GM19324 (cell line): ENCODE measurements around the gene FYTTD1.
A peak's percentile ranks its signal among the peaks of the same experiment; 100 is the strongest.
"Not testable (repeated sequence)": the region's sequence is repeated elsewhere in the genome, so short reads cannot be mapped to it uniquely, and the experiment has no call there.

ENCODE experiments used
- ATAC-seq: cut with Tn5 transposase; IDR thresholded peaks from one replicate; pipeline ENCODE4 v1.9.1; 2021; ENCODE audit warnings: mild to moderate bottlenecking, moderate library complexity; ENCODE audit not compliant: unreplicated experiment, low FRiP score

FYTTD1 gene

GRCh38 chr3:197749601-197750395 is at the start of gene FYTTD1:
Gene FYTTD1, plus strand, starts transcription at chr3:197749883. Its CDS starts 89 bp downstream, at chr3:197749972.
- peak; percentile 89 for ATAC-seq

DNA sequence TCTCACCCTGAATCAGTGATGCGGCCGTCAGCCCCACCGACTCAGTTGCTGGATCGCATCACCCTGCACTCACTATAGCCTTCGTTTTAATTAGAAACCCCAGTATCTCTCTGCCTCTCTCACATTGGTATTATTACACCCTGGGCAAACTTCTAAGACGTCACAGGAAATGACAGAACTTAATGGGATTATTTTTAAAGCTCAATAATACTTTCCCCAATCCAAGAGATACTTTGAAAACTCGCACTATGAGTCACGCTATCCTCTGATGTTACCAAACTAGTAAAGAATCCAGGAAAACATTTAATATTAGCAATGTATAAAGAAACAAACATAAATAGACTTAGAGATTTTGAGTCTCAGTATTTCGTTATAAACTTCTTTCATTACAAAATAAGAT is 49.6 kb upstream of the FYTTD1 start:
- no peak for ATAC-seq

DNA sequence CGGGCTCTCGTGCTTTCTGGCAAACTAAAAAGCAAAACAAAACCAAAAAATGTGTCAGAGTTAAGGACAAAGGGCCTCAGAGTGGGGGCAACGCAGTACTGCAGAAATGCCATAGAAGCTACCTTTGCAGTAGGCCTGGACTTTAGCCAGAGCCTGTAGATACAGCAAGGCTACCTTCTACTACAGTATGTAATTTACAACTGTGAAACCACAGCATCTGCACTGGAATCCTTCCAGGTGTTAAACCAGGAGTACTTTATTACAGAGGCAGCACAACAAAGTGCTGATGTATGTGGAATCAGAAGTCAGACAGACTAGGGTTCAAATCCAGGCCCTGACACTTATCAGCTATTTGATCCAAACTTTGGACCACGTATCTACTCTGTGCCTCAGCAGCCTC is 47.8 kb upstream of the FYTTD1 start:
- no peak for ATAC-seq

DNA sequence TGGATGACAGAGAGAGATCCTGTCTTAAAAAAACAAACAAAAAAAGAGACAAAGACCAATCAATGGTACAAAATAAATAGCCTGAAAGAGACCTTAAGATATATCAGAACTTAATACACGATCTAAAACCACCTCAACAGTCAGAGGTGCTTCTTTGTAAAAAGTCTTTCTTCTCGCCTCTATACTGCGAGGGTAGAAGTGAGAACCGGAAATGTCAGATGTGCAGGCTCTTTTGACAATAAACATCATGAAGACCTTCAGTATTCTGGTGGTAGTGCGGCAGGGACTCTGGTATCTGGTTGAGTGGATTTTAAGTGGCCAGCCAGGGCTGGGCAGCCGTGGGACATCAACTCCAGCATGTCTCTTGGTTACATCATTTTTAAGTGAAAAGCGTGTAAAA is 43.0 kb upstream of the FYTTD1 start:
- ATAC-seq = no peak

DNA sequence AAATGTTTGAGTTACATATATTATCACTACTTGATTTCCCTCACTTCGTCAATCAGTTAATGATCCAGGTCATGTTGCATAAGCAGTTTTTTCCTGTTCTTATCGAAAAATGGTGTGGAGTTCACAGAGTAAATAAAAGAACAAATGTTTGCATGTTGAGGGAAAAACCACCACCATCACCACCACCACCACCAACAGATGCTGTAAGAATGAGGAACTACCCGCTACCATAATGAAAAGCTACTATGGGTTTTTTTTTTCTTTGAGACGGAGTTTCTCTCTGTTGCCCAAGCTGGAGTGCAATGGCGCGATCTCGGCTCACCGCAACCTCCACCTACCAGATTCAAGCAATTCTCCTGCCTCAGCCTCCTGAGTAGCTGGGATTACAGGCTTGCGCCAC is 40.5 kb upstream of the FYTTD1 start:
- no peak for ATAC-seq

DNA sequence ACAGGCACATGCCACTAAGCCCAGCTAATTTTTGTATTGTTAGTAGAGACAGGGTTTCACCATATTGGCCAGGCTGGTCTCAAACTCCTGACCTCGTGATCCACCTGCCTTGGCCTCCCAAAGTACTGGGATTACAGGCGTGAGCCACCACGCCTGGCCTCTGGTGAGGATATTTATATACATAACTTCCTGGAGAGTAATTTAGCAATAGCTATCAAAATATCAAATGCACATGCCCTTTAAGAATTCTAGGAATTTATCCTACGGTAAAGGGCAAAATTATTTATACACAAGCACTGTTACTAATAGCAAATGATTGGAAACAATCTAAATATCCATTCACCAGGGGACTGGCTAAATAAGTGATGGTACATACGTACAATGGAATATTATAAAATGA is 38.7 kb upstream of the FYTTD1 start:
- not testable (repeated sequence) for ATAC-seq

- peak; percentile 84 for ATAC-seq
These were observed 37.5 kb upstream of the FYTTD1 start for GRCh38 chr3:197711973-197712707.

- peak; percentile 14 for ATAC-seq
These were observed 36.2 kb upstream of the FYTTD1 start for GRCh38 chr3:197713477-197713822.

GRCh38 chr3:197714251-197714650 is 35.4 kb upstream of the FYTTD1 start:
- no peak for ATAC-seq

- no peak for ATAC-seq
These were observed 30.8 kb upstream of the FYTTD1 start for GRCh38 chr3:197718891-197719290.

- ATAC-seq = no peak
These were observed 29.0 kb upstream of the FYTTD1 start for GRCh38 chr3:197720694-197721093.

- ATAC-seq = no peak
These were observed 26.9 kb upstream of the FYTTD1 start for GRCh38 chr3:197722734-197723133.

DNA sequence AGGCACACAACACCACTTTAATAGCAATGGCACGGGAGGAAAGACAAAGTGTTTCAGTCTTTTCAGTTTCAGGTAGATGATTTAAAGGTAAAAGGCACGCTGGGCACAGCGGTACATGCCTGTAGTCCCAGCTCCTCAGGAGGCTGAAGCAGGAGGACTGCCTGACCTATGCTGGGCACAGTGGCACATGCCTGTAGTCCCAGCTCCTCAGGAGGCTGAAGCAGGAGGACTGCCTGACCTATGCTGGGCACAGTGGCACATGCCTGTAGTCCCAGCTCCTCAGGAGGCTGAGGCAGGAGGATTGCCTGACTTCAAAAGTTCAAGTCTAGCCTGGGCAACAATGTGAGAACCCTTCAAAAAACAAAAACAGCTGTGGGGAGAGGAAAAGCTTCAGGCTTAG is 21.8 kb upstream of the FYTTD1 start:
- not testable (repeated sequence) for ATAC-seq

GRCh38 chr3:197728487-197728886 is 21.2 kb upstream of the FYTTD1 start:
- ATAC-seq = no peak

GRCh38 chr3:197730200-197730599 is 19.5 kb upstream of the FYTTD1 start:
- no peak for ATAC-seq

GRCh38 chr3:197730770-197731169 is 18.9 kb upstream of the FYTTD1 start:
- not testable (repeated sequence) for ATAC-seq

- ATAC-seq = not testable (repeated sequence)
These were observed 18.2 kb upstream of the FYTTD1 start for GRCh38 chr3:197731483-197731882.

- no peak for ATAC-seq
These were observed 16.6 kb upstream of the FYTTD1 start for GRCh38 chr3:197733042-197733441.

DNA sequence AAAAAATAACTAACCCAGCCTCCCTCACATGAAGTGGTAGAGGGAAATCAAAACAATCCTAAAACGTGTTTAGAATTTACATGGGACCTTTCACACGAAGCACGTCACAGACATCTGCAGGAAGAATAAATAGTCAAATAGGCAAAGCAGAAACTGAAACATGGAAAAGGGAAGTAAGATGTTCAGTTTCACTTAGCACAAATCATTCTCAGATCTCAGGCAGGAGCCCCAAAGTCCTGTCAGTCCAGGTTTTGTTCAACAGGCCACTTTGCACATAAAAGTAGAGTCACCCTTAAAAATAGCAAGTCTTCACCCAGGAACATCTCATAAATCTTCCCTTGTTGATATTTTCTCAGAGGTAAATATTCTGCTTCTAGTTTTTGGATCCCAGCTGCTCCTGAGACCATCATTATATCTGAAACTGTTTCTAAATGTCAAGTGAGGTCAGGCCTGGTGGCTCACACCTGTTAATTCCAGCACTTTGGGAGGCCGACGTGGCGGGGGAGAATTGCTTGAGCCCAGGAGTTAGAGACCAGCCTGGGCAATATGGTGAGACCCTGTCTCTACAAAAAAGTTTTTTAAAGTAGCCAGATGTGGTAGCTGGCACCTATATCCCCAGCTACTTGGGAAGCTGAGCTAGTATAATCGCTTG is 14.9 kb upstream of the FYTTD1 start:
- no peak for ATAC-seq

- ATAC-seq = no peak
These were observed 13.6 kb upstream of the FYTTD1 start for GRCh38 chr3:197736010-197736490.
